ENCODE results near the gene WDR20. TPM values are rescaled to one million over a fixed set of nuclear protein-coding genes. Genes with fewer than 3 reads are reported as not detected.

The WDR20 gene
- total RNA-seq, 1 experiment from 2014 or later, result 24.2 TPM

- in situ Hi-C loops (cut with HindIII; ENCODE audit: low sequenced_read_pairs), result no loop called here
- DNase-seq (ENCODE audit: low spot score), result no peak
Measured at GRCh38 chr14:102249041-102249440, 109.3 kb downstream of the WDR20 start.

- DNase-seq (ENCODE audit: low spot score), result no peak
- in situ Hi-C loops (cut with HindIII; ENCODE audit: low sequenced_read_pairs), result no loop called here
Measured at GRCh38 chr14:102249981-102250380, 110.3 kb downstream of the WDR20 start.

GRCh38 chr14:102250636-102251035 lies 110.9 kb downstream of the WDR20 start:
- in situ Hi-C loops (cut with HindIII; ENCODE audit: low sequenced_read_pairs), result no loop called here
- no peak for DNase-seq (ENCODE audit: low spot score)

- DNase-seq (ENCODE audit: low spot score), result no peak
- in situ Hi-C loops (cut with HindIII; ENCODE audit: low sequenced_read_pairs), result no loop called here
Measured at GRCh38 chr14:102251161-102251560, 111.5 kb downstream of the WDR20 start.

GRCh38 chr14:102252834-102253801 lies 113.4 kb downstream of the WDR20 start:
- in situ Hi-C loops (cut with HindIII; ENCODE audit: low sequenced_read_pairs), result no loop called here
- DNase-seq (ENCODE audit: low spot score), result no peak

- in situ Hi-C loops (cut with HindIII; ENCODE audit: low sequenced_read_pairs), result no loop called here
- no peak for DNase-seq (ENCODE audit: low spot score)
Measured at GRCh38 chr14:102255401-102256190, 115.9 kb downstream of the WDR20 start.

GRCh38 chr14:102256716-102257115 lies 117.0 kb downstream of the WDR20 start:
- in situ Hi-C loops (cut with HindIII; ENCODE audit: low sequenced_read_pairs), result no loop called here
- no peak for DNase-seq (ENCODE audit: low spot score)

- DNase-seq (ENCODE audit: low spot score), result no peak
- in situ Hi-C loops (cut with HindIII; ENCODE audit: low sequenced_read_pairs), result no loop called here
Measured at GRCh38 chr14:102258136-102258535, 118.4 kb downstream of the WDR20 start.

Other genes with a start within 250 kb of the WDR20 start
- gene DYNC1H1, start 175.3 kb upstream of the WDR20 start, total RNA-seq (2014; rRNA removed; shearing (Covaris generic)), result 116 and 187 TPM in 2 replicates
- 161 and 248 TPM in 2 replicates for gene HSP90AA1, start 52.9 kb upstream of the WDR20 start, total RNA-seq (2014; rRNA removed; shearing (Covaris generic))
- gene MOK, start 165.3 kb downstream of the WDR20 start, total RNA-seq (2014; rRNA removed; shearing (Covaris generic)), result 11.3 and 20.6 TPM in 2 replicates
- gene ZNF839, start 179.8 kb downstream of the WDR20 start, total RNA-seq (2014; rRNA removed; shearing (Covaris generic)), result 13.2 and 16.4 TPM in 2 replicates
- gene CINP, start 223.0 kb downstream of the WDR20 start, total RNA-seq (2014; rRNA removed; shearing (Covaris generic)), result 70.8 and 73.9 TPM in 2 replicates
- gene TECPR2, start 223.0 kb downstream of the WDR20 start, total RNA-seq (2014; rRNA removed; shearing (Covaris generic)), result 5.8 and 8.5 TPM in 2 replicates